Ishikawa (cell line): Measurements from ENCODE around the gene EMP2.
A peak's percentile ranks its signal among the peaks of the same experiment; 100 is the strongest.

Source experiments
- CEBPB ChIP-seq: IDR thresholded peaks from 2 replicates; pipeline ENCODE4 v1.6.1; 2012
- CREB1 ChIP-seq: IDR thresholded peaks from 2 replicates; pipeline ENCODE4 v1.6.1; 2012; ENCODE audit warnings: low read depth
- EGR1 ChIP-seq: IDR thresholded peaks from 2 replicates; pipeline ENCODE4 v1.6.1; 2012
- EP300 ChIP-seq: IDR thresholded peaks from 2 replicates; pipeline ENCODE4 v1.6.1; 2012; ENCODE audit warnings: borderline replicate concordance
- FOXM1 ChIP-seq: IDR thresholded peaks from 2 replicates; pipeline ENCODE4 v1.6.1; 2012; ENCODE audit warnings: low read depth, borderline replicate concordance
- TAF1 ChIP-seq: IDR thresholded peaks from 2 replicates; pipeline ENCODE4 v1.6.1; 2012; ENCODE audit warnings: low read depth, mild to moderate bottlenecking
- TEAD4 ChIP-seq: IDR thresholded peaks from 2 replicates; pipeline ENCODE4 v1.6.1; 2012
- YY1 ChIP-seq: IDR thresholded peaks from 2 replicates; pipeline ENCODE4 v1.6.1; 2012; ENCODE audit warnings: low read depth
- TF ChIP-seq, protein P1 (sequence below): IDR thresholded peaks from 2 replicates; pipeline ENCODE4 v1.6.1; 2012; ENCODE audit warnings: low read depth, mild to moderate bottlenecking

DNA sequence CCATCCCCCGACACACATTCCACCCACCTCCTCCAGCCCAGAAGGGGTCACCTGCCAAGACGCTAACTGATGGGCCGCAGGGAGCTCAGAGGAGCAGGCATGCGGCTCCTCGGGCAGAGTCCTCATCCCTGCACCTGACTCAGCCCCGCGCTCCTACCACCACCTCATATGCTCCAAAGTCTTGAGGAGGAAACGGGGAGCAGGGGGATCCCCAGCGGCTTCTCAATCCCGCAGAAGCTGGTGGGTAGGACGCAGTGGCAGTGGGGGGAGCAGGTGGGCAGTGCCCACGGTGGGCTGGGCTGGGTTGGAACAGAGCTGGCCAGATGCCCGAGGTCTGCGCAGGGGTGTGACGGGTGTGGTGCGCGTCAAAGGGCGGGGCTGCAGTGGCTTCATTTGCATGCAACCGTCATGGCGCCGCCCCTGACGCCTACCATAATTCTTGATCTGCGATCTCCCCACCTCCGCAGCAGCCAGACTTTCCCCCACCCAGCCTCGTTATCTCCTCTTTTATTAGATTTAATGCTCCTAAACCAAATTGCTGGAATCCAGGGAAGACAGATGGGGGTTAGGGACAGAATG is 39.0 kb upstream of the EMP2 start:
- TF ChIP-seq, protein P1, sequence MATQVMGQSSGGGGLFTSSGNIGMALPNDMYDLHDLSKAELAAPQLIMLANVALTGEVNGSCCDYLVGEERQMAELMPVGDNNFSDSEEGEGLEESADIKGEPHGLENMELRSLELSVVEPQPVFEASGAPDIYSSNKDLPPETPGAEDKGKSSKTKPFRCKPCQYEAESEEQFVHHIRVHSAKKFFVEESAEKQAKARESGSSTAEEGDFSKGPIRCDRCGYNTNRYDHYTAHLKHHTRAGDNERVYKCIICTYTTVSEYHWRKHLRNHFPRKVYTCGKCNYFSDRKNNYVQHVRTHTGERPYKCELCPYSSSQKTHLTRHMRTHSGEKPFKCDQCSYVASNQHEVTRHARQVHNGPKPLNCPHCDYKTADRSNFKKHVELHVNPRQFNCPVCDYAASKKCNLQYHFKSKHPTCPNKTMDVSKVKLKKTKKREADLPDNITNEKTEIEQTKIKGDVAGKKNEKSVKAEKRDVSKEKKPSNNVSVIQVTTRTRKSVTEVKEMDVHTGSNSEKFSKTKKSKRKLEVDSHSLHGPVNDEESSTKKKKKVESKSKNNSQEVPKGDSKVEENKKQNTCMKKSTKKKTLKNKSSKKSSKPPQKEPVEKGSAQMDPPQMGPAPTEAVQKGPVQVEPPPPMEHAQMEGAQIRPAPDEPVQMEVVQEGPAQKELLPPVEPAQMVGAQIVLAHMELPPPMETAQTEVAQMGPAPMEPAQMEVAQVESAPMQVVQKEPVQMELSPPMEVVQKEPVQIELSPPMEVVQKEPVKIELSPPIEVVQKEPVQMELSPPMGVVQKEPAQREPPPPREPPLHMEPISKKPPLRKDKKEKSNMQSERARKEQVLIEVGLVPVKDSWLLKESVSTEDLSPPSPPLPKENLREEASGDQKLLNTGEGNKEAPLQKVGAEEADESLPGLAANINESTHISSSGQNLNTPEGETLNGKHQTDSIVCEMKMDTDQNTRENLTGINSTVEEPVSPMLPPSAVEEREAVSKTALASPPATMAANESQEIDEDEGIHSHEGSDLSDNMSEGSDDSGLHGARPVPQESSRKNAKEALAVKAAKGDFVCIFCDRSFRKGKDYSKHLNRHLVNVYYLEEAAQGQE: no peak
- no peak for TF ChIP-seq TAF1
- TF ChIP-seq EGR1: no peak
- TF ChIP-seq EP300: no peak
- TF ChIP-seq TEAD4: no peak
- no peak for TF ChIP-seq CREB1
- TF ChIP-seq FOXM1: no peak
- TF ChIP-seq YY1: 0 out of 2 replicates have a peak, but pooled peaks have one; percentile 59
- TF ChIP-seq CEBPB: no peak
